ENCODE results near the gene CFDP1. TPM values are rescaled to one million over a fixed set of nuclear protein-coding genes. Genes with fewer than 3 reads are reported as not detected.
A peak's percentile ranks its signal among the peaks of the same experiment; 100 is the strongest.

The CFDP1 gene
- total RNA-seq, 2 experiments from 2014 or later, result 44.0 to 48.2 TPM

DNA sequence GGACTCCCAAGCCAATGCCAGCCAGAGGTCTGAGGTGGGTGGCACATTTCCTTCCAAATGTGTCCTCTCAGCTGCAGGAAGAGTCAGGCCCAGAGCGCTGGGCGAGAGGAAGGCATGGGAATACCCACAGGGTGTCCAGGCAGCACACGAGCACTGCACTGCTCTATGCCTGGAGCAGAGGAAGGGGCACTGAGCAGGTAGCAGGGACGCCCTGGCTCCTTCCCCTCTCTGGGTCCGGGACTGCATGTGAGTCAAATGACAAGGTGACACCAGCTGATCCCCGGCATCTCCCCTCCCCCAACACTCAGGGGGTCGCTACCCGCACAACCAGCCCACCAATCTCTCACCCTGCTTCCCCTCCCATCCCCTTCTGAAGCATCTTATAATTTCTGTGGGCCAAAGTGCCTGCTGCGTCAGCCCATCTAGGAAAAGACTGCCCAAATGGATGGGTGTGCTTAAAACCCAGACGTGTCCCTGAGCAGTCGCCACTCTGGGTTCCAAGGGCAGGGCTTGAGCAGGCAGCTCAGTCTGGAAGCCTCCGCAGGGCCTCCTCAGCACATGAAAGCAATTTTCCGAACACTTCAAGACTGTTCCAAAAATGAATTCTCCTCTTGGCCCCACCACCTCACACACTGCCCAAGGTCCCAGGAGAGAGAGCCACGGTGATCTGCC is 169.9 kb downstream of the CFDP1 start:
- POLR2A ChIA-PET, result no interaction called here
- Mint-ChIP-seq H3K9me3 (ENCODE audit: low read depth) (no peaks in the 10 kb centered on the region), H3K4me1 (peaks cover 5% of the 10 kb centered on the region), H3K4me3 (no peak overlapping the region), H3K27me3 (peaks cover 20% of the 10 kb centered on the region), H3K27ac (no peak overlapping the region), H3K36me3 (ENCODE audit: low read depth) (no peaks in the 10 kb centered on the region)
- DNase-seq (peak; percentile 7), ATAC-seq (no peak)
- intact Hi-C loops (cut with DNase I, micrococcal nuclease), result no loop called here
- CTCF ChIA-PET, result no interaction called here

DNA sequence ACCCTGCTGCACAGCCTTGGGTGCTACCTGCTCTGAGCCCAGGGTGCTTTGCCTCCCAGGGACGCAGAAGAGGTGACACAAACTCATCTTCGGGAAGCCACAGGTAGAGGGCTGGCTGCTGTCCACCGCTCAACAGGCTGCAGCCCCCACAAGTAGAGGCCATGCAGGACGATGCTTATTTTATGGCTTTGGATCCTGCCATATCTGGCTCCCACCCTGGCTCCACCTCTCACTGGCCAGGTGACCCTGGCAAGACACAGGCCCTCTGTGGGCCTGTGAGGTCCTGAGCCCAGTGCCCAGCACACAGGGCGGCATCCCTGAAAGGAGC is 170.5 kb downstream of the CFDP1 start:
- Mint-ChIP-seq H3K9me3 (ENCODE audit: low read depth) (no peaks in the 10 kb centered on the region), H3K27ac (no peak overlapping the region), H3K4me3 (no peak overlapping the region), H3K36me3 (ENCODE audit: low read depth) (no peaks in the 10 kb centered on the region), H3K27me3 (peaks cover 24% of the 10 kb centered on the region), H3K4me1 (peaks cover 5% of the 10 kb centered on the region)
- ATAC-seq (no peak), DNase-seq (no peak)
- ChIA-PET CTCF (no interaction called here), POLR2A (no interaction called here)
- intact Hi-C loops (cut with DNase I, micrococcal nuclease), result no loop called here

DNA sequence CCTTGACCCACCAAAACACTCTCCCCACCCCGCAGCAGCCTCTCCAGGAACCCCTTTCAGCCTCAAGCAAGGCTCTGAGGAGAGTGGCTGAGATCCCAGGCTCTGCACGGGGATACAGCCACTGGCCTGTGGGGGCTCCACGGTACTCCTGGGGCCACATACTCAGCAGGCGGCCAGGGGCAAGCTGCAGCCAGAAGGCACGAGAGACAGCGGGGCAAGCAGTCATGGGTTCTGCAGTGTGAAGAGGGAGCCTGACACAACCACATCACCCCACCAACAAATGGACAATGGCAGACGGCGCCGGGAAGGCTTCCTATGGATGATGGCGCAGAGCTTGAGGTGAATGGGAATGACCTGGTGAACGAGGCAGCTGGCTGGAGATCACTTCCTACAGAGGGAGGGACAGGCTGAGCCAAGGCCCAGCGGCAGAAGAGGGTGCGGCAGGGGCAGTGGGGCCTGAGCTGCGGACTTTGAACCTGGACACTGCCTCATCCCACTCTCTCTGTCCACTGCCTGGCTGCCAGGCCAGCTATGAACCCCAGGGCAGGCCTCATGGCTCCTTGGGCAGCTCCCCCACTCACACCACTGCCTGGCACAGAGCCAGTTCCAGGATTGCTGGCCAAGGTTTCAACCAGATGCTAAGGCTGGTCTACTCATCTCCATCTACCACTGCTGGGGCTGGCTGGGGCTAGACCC is 171.1 kb downstream of the CFDP1 start:
- H3K4me1 Mint-ChIP-seq, result peaks cover 5% of the 10 kb centered on the region
- no peak overlapping the region for H3K4me3 Mint-ChIP-seq
- CTCF ChIA-PET, result interaction anchor here (0.6 kb wide), 1 partner anchor 159 kb away, joined by 3 read pairs; no protein-coding TSS in a partner anchor
- ATAC-seq (no peak), DNase-seq (peak; percentile 8)
- peaks cover 24% of the 10 kb centered on the region for H3K27me3 Mint-ChIP-seq
- intact Hi-C loops (cut with DNase I, micrococcal nuclease), result no loop called here
- no peak overlapping the region for H3K27ac Mint-ChIP-seq
- no peaks in the 10 kb centered on the region for H3K9me3 Mint-ChIP-seq (ENCODE audit: low read depth)
- POLR2A ChIA-PET, result no interaction called here
- H3K36me3 Mint-ChIP-seq (ENCODE audit: low read depth), result no peaks in the 10 kb centered on the region

DNA sequence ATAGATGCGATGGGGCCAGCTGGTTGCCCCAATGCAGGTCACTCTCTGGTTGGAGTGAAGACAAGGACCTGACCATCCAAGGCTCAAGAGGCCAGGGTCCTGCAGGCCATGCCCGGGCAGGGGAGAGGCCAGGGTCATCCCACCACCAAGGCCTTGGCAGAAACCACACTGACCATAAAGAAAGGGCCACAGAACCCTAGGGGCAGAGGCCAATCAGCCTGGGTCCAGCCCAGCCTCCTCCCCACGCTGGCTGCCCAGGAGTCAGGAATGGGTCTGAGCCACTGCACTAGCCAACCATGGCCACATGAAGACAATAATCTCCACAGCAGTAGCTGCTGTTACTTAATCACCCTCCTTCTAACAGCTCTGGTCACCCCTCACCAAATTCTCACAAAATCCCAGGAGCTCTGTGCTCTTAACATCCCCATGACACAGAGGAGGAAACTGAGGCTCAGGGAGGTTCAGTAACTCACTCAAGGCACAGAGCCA is 171.7 kb downstream of the CFDP1 start:
- Mint-ChIP-seq H3K36me3 (ENCODE audit: low read depth) (no peaks in the 10 kb centered on the region), H3K4me1 (peaks cover 5% of the 10 kb centered on the region), H3K4me3 (no peak overlapping the region), H3K27me3 (peaks cover 24% of the 10 kb centered on the region), H3K27ac (no peak overlapping the region), H3K9me3 (ENCODE audit: low read depth) (no peaks in the 10 kb centered on the region)
- no peak for ATAC-seq
- intact Hi-C loops (cut with DNase I, micrococcal nuclease), result no loop called here
- CTCF ChIA-PET, result interaction anchor here (0.6 kb wide), 1 partner anchor 159 kb away, joined by 3 read pairs; no protein-coding TSS in a partner anchor
- DNase-seq, result no peak
- POLR2A ChIA-PET, result no interaction called here

DNA sequence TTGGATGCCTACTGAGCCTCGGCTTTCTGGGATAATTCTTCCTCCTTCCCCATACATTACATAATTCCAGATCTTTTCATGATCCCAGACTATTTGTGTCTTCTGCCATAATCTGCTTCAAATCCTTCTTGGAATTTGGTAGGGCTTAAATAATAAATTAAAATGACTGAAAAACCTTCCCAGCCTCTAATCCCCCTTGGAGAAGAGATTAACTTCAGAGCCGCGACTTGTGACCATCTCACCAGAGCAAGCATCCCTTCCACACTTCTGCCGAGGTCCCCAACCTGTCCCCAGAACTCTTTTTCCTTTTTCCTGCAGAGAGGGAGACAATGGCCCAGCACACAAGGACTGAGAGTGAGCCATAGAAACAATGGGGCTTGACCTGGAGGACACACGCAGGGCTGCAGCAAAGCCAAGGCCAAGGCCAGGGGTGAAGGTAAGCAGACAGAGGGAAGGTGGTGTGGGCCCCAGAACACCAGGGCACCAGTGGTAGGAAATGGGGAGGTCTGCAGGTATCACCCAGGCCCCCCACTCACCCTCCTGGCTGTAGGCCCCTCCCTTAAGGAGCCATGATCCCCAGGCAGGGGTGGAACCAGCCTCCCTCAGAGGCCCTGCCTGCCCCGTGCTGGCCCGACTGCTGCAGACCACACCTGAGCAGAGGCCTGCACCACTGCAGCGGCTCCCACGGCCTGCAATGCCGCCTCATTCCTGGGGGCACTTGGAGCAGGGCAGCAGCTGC is 172.3 kb downstream of the CFDP1 start:
- Mint-ChIP-seq H3K4me3 (no peak overlapping the region), H3K4me1 (peaks cover 5% of the 10 kb centered on the region), H3K9me3 (ENCODE audit: low read depth) (no peaks in the 10 kb centered on the region), H3K27me3 (peaks cover 20% of the 10 kb centered on the region), H3K36me3 (ENCODE audit: low read depth) (no peaks in the 10 kb centered on the region), H3K27ac (no peak overlapping the region)
- DNase-seq (peak; percentile 4), ATAC-seq (no peak)
- intact Hi-C loops (cut with DNase I, micrococcal nuclease), result no loop called here
- ChIA-PET POLR2A (no interaction called here), CTCF (interaction anchor here (2.0 kb wide), 1 partner anchor 62 kb away, joined by 5 read pairs; no protein-coding TSS in a partner anchor)

DNA sequence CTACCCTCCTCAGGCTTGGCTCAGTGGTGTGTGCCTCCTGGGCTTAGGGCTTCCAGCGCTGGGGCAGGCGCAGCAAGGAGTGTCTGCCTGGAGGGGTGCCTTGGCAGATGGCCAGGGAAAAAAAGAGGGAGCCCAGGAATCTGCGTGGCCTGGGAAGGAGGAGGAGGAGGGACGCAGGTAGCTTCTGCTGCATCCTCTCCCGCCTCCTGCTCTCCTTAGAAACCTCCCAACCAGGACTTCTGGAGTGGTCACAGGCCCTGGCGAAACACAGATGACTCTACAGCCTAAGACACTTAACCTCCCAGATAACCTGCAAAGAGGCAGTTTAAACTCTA is 174.5 kb downstream of the CFDP1 start:
- Mint-ChIP-seq H3K9me3 (ENCODE audit: low read depth) (no peaks in the 10 kb centered on the region), H3K27me3 (peaks cover 14% of the 10 kb centered on the region), H3K4me1 (no peaks in the 10 kb centered on the region), H3K4me3 (no peak overlapping the region), H3K27ac (no peak overlapping the region), H3K36me3 (ENCODE audit: low read depth) (no peaks in the 10 kb centered on the region)
- ATAC-seq (no peak), DNase-seq (no peak)
- intact Hi-C loops (cut with DNase I, micrococcal nuclease), result no loop called here
- POLR2A ChIA-PET, result interaction anchor here (0.5 kb wide), 1 partner anchor 121 kb away, joined by 9 read pairs; no protein-coding TSS in a partner anchor
- CTCF ChIA-PET, result interaction anchor here (2.0 kb wide), 1 partner anchor 59 kb away, joined by 5 read pairs; no protein-coding TSS in a partner anchor

DNA sequence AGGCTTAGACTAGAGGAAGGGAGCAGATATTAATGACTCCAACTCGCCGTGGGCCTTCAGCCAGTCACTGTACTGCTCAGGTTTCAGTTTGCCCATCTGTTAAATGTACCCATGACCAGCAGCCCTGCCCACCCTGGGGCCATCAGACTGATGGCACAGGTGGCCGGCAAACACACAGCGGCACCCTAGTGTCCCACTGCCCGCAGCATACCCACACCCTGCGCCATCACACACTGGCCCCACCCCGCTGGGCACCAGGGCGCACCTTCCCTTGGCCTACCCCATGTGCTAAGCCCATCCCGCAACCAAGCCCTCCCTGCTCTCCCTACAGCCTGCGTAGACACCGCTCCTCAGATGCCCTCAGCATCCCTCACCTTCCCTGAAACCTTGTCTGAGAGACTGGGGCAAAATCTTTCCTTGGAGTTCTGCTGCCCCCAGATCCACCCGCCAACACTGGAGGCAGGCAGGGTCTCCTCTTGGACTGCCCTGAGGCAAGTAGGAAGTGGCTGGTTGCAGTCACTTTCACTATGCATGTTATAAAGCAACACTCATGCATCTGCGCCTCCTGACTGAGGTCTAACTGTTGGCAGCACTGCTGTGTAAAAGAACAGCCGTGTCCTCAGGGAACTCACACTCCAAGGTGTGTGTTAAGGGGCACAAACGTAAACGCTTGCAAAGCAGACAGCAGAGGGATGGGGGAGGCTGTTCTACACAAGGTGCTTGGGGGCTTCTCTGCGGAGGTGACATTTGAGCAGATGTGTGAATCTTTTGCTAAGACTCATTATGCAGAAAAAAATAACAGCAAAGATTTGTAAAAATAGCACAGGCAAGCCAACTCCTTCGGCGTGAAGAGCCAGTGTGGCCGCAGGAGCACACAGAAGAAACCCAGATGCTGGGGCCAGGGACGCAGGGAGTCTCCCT is 175.2 kb downstream of the CFDP1 start:
- DNase-seq, result peak; percentile 5
- Mint-ChIP-seq H3K9me3 (ENCODE audit: low read depth) (no peaks in the 10 kb centered on the region), H3K36me3 (ENCODE audit: low read depth) (no peaks in the 10 kb centered on the region), H3K27ac (no peak overlapping the region), H3K27me3 (peaks cover 11% of the 10 kb centered on the region), H3K4me1 (no peaks in the 10 kb centered on the region), H3K4me3 (no peak overlapping the region)
- POLR2A ChIA-PET, result no interaction called here
- intact Hi-C loops (cut with DNase I, micrococcal nuclease), result no loop called here
- CTCF ChIA-PET, result interaction anchor here (1.0 kb wide), 1 partner anchor 59 kb away, joined by 5 read pairs; no protein-coding TSS in a partner anchor
- no peak for ATAC-seq

DNA sequence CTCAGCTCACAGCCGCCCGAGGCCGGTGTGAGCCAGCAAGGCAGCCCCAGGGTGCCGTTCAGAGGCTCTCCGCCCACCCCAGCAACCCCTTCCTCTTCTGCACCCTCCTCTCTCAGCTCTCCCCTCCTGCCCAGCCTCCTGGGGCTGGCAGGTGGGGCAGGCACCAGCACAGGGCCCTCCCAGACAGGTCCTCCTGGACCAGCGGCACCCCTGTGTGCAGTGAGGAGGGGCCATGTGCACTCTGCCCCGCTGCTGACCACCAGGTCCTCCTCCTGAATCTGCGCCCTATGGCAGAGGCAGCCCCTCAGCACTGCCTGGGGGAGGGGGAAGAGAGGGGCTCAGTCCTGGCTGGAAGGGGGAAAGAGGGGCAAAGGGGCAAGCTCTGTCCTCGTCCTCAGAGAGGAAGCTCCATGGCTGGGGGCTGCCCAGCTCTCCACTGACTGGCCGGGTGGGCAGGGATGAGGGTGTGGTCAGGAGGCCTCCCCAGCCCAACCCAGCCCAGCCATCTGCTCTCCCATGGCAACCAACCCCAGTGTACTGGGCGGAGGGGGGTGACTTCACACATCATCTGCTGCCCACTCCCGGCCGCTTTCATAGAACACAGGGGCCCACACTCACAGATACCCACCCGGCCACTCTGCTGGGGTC is 176.5 kb downstream of the CFDP1 start:
- Mint-ChIP-seq H3K4me1 (peaks cover under 1% of the 10 kb centered on the region), H3K27me3 (peaks cover 19% of the 10 kb centered on the region), H3K27ac (no peak overlapping the region), H3K9me3 (ENCODE audit: low read depth) (no peaks in the 10 kb centered on the region), H3K4me3 (no peak overlapping the region), H3K36me3 (ENCODE audit: low read depth) (no peaks in the 10 kb centered on the region)
- POLR2A ChIA-PET, result no interaction called here
- CTCF ChIA-PET, result interaction anchor here (1.0 kb wide), 1 partner anchor 57 kb away, joined by 5 read pairs; no protein-coding TSS in a partner anchor
- intact Hi-C loops (cut with DNase I, micrococcal nuclease), result no loop called here
- ATAC-seq (no peak), DNase-seq (no peak)

DNA sequence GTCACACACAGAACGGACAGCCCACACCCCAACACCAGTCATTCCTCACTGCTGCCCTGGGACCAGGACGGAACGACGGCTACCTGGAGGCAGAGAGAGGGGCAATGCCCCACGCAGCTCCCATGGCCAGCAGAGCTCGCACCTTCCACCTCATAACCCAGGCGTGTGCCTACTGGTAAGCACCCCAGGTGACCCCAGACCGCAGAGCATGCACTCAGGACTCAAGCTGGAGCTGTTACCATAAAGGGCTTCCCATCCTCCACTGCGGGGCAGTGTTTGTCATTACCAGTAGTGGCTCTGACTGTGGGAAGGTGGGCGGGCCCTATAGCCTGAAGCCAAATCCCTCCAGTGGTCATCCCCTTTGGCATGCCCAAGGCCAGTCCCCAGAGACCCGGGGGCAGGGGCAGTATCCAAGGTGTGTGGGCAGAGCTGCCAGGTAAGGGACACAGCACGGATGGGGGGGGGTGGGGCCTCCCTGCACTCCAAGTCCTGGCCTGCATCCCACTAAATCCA is 177.2 kb downstream of the CFDP1 start:
- DNase-seq, result no peak
- H3K27me3 Mint-ChIP-seq, result peaks cover 20% of the 10 kb centered on the region
- ChIA-PET CTCF (no interaction called here), POLR2A (no interaction called here)
- intact Hi-C loops (cut with DNase I, micrococcal nuclease), result no loop called here
- peaks cover 2% of the 10 kb centered on the region for H3K4me1 Mint-ChIP-seq
- H3K4me3 Mint-ChIP-seq, result no peak overlapping the region
- no peaks in the 10 kb centered on the region for H3K9me3 Mint-ChIP-seq (ENCODE audit: low read depth)
- no peaks in the 10 kb centered on the region for H3K36me3 Mint-ChIP-seq (ENCODE audit: low read depth)
- H3K27ac Mint-ChIP-seq, result no peak overlapping the region
- no peak for ATAC-seq

DNA sequence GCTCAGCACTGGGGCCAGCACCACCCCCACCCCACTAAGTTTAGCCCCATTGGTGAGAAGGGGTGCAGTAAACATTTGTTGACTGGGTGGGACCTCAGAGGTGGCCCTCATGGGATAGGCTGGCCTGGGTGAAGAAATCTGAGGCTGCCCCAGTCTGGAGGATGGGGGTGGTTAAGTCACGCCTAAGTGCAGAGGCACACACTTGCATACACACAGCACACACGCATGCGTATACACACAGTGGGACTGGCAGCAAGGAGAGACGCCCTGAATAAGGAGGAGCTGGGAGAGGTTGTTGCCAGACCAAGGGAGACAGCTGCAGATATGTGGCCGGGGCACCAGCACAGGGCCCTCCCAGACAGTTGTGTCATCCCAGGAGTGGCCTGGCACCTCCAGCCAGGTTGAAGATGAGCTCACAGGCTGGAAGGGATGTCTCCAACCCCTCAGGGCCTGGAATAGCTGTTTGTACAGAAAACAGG is 178.9 kb downstream of the CFDP1 start:
- intact Hi-C loops (cut with DNase I, micrococcal nuclease), result loop anchor here in 1 of 2 experiments (5.0 kb wide), 1 partner anchor 133 kb away; no protein-coding TSS in a partner anchor
- H3K27me3 Mint-ChIP-seq, result peaks cover 27% of the 10 kb centered on the region
- ATAC-seq (no peak), DNase-seq (no peak)
- H3K9me3 Mint-ChIP-seq (ENCODE audit: low read depth), result no peaks in the 10 kb centered on the region
- POLR2A ChIA-PET, result interaction anchor here (0.5 kb wide), 1 partner anchor 311 kb away, joined by 3 read pairs; no protein-coding TSS in a partner anchor
- peaks cover 6% of the 10 kb centered on the region for H3K4me1 Mint-ChIP-seq
- H3K4me3 Mint-ChIP-seq, result no peak overlapping the region
- CTCF ChIA-PET, result interaction anchor here (0.6 to 1.3 kb wide), 3 partner anchors 55 to 368 kb away, joined by 3 to 5 read pairs (median 4); no protein-coding TSS in a partner anchor
- no peaks in the 10 kb centered on the region for H3K36me3 Mint-ChIP-seq (ENCODE audit: low read depth)
- H3K27ac Mint-ChIP-seq, result no peak overlapping the region

Measured in activated CD4-positive, alpha-beta T cell treated with anti-CD3 and anti-CD28 coated beads for 36 hours (primary cell).